Activated CD4-positive, alpha-beta T cell treated with anti-CD3 and anti-CD28 coated beads, Interleukin-2, amount 10 ng/mL, durations not matched to agents 7 days and 5 days (primary cell): ENCODE measurements around the gene OR4K2. TPM values are rescaled to one million over a fixed set of nuclear protein-coding genes. Genes with fewer than 3 reads are reported as not detected.

Experiments used
- CTCF ChIA-PET: fragments of 350-600 bp; sonication (Branson Sonifier 250); formaldehyde crosslinking; loops from one replicate; lab custom pipeline; 2021; ENCODE audit warnings: antibody characterized with exemption; lab: Charles Lee
- POLR2A ChIA-PET: fragments of 350-600 bp; sonication (Branson Sonifier 250); formaldehyde crosslinking; loops from one replicate; lab custom pipeline; 2021; ENCODE audit warnings: antibody characterized with exemption; lab: Charles Lee
- DNase-seq: peaks from one replicate; pipeline ENCODE4 v3.0.0-alpha.2; 2020
- H3K27ac Mint-ChIP-seq: one replicate; pipeline ENCODE4 v1.8.0; 2021; ENCODE audit warnings: mild to moderate bottlenecking, moderate library complexity, mixed read lengths
- H3K27me3 Mint-ChIP-seq: one replicate; pipeline ENCODE4 v1.8.0; 2021; ENCODE audit warnings: mixed read lengths
- H3K36me3 Mint-ChIP-seq: one replicate; pipeline ENCODE4 v1.8.0; 2021; ENCODE audit warnings: low read depth, mixed read lengths
- H3K4me1 Mint-ChIP-seq: one replicate; pipeline ENCODE4 v1.8.0; 2021; ENCODE audit warnings: mixed read lengths
- H3K4me3 Mint-ChIP-seq: one replicate; pipeline ENCODE4 v1.8.0; 2021; ENCODE audit warnings: mild to moderate bottlenecking, moderate library complexity, mixed read lengths
- H3K9me3 Mint-ChIP-seq: one replicate; pipeline ENCODE4 v1.8.0; 2021; ENCODE audit warnings: mixed read lengths
- total RNA-seq, 2 experiments: library from RNA; stranded (reverse); gene quantifications; one replicate each; pipeline ENCODE4 v1.2.3, GENCODE V29; 2021

Gene OR4K2
- total RNA-seq, 2 experiments from 2014 or later: not detected

DNA sequence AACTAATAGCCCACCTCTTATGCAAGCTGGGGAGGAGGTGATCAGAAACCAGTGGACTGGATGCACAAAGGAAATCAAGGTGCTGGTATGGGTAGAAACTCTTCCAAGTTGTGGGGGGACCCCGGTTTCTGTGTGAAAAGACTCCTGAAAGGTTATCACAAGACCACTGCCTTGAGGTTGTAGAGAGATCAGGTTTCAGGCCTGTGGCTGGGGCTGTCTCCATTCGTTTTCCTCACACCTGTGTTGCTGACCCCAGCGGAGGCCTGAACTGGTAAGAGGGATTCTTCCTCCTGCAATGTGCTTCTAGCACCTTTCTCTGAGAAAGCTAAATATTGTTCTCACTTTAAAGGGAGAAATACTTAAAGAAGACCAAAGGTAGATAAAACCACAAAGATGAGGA is 36.2 kb downstream of the OR4K2 start:
- Mint-ChIP-seq H3K36me3 (no peaks in the 10 kb centered on the region), H3K4me3 (no peak overlapping the region), H3K27me3 (no peaks in the 10 kb centered on the region), H3K9me3 (no peaks in the 10 kb centered on the region), H3K4me1 (no peaks in the 10 kb centered on the region), H3K27ac (no peak overlapping the region)
- ChIA-PET CTCF (interaction anchor here (1.4 kb wide), 1 partner anchor 35 kb away, joined by 3 read pairs; no protein-coding TSS in a partner anchor), POLR2A (no interaction called here)
- DNase-seq: no peak

DNA sequence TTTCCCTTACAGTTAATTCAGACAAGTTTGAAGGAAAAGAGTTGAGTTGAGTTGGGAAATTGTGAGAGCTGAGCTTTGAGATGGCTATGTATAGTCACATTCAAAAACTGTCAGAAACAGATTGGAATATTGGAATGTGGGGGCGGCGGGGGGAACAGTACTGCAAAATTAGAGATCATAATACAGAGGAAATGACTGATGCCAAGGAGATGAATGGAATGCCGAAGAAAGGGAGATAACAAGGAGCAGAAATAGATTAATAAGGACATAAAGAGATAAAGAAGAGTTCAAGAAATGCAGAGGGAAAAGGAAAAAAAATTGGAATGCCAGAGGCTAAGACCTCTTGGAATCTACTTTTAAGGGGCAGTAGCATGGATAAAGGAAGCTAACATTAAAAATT is 42.3 kb downstream of the OR4K2 start:
- H3K36me3 Mint-ChIP-seq: no peaks in the 10 kb centered on the region
- H3K4me1 Mint-ChIP-seq: no peaks in the 10 kb centered on the region
- CTCF ChIA-PET: interaction anchor here (1.7 kb wide), 1 partner anchor 10 kb away, joined by 4 read pairs; no protein-coding TSS in a partner anchor
- no peak overlapping the region for H3K27ac Mint-ChIP-seq
- H3K9me3 Mint-ChIP-seq: no peaks in the 10 kb centered on the region
- no peak for DNase-seq
- POLR2A ChIA-PET: no interaction called here
- H3K27me3 Mint-ChIP-seq: no peaks in the 10 kb centered on the region
- no peak overlapping the region for H3K4me3 Mint-ChIP-seq

DNA sequence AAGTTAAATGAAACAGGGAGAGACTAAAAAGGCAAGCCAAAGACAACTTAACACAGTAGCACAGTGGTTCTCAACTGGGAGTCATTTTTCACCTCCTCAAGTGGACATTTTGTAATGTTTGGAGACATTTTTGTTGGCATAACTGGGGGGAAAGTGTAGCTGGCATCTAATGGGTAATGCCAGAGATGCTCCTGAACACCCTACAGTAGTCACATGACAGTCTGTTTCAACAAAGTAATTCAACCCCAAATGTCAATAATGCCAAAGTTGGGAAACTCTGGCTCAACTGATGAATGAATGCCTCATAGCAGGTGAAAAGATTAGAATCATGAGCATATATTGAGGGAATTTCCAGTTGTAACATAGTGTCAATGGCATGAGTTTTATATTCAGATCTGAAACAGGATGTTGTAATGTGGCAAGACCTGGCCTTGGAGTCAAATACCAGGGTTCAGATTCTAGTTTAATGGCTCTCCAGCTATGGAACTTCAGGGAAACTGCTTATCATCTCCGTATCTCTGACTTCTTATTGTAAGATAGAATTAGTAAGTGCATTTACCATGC is 43.1 kb downstream of the OR4K2 start:
- Mint-ChIP-seq H3K27ac (no peak overlapping the region), H3K4me3 (no peak overlapping the region)
- CTCF ChIA-PET: interaction anchor here (1.7 kb wide), 1 partner anchor 9 kb away, joined by 4 read pairs; no protein-coding TSS in a partner anchor

DNA sequence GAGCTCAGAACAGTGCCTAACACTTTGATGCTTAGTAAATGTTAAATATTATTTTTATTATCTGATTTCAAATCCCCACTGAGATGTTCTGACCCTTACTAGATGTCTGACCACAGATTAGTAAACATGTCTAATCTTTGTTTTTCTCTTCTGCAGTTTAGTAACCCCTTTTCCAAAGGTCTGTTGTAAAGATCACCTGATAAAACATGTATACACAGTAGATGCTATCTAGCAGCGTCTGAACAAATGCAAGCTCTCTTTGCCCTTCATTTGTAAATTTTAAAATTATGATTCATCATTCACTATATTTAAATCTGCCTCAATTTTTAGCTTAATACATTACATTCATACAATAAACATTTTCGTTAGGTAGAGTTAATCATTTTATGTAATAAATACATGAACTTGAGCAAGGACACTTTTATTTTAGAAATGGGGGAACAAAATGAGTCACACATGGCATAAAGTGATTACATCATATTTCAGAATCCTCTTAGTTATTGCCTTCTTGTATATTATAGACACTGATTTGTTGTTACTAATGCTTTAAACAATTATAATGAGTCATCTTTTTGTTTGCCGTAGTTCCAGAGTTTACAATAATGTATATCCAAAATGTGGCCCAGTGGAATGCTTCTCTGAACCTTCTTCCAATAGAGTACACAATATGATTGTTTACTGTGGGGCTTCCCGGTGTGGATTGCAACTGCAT is 43.8 kb downstream of the OR4K2 start:
- H3K4me3 Mint-ChIP-seq: no peak overlapping the region
- no peaks in the 10 kb centered on the region for H3K9me3 Mint-ChIP-seq
- H3K36me3 Mint-ChIP-seq: no peaks in the 10 kb centered on the region
- H3K4me1 Mint-ChIP-seq: no peaks in the 10 kb centered on the region
- no peak overlapping the region for H3K27ac Mint-ChIP-seq
- DNase-seq: no peak
- no peaks in the 10 kb centered on the region for H3K27me3 Mint-ChIP-seq
- CTCF ChIA-PET: interaction anchor here (1.7 kb wide), 1 partner anchor 8 kb away, joined by 4 read pairs; no protein-coding TSS in a partner anchor
- POLR2A ChIA-PET: no interaction called here

More for the DNA sequence above, 43.1 kb downstream of the OR4K2 start:
- Mint-ChIP-seq H3K27me3 (no peaks in the 10 kb centered on the region), H3K9me3 (no peaks in the 10 kb centered on the region), H3K36me3 (no peaks in the 10 kb centered on the region), H3K4me1 (no peaks in the 10 kb centered on the region)
- no peak for DNase-seq
- POLR2A ChIA-PET: no interaction called here

DNA sequence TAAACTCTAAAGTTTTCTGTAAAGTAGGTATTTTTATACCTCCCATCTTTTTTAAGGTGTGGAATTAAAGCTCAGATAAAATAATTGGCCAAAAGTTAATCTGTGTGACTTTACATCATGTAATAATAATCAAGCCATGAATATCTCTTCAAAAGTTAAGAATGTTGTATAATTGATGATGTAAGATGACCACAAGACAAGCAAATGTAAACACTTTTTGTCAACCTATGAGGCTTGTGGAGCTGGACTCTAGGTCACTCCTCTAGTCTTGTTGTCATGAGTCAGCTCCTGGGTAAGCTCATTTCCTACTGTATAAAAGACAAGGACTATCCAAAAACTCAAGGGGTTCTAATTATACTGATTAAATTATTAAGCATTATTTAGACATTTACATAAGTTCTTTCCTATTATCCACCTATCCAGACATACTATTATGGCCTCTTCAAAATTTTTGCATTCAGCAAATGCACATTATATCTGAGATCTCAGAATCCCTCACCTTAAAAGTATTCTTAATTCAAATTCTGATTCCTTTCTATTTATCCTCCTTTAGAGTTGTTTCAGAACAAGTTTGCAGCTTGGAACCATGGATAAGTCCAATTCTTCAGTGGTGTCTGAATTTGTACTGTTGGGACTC is 45.2 kb downstream of the OR4K2 start, which contains the start of gene OR4K5:
TSS of gene OR4K5 (plus strand) at position 587 of the 637 bp plus-strand sequence. CDS start at position 587, 0 bp downstream.
- ChIA-PET CTCF (no interaction called here), POLR2A (no interaction called here)
- Mint-ChIP-seq H3K27ac (no peak within 1 kb of the TSS), H3K4me1 (no peaks in the 10 kb centered on the region), H3K27me3 (no peaks in the 10 kb centered on the region), H3K9me3 (no peaks in the 10 kb centered on the region), H3K36me3 (no peaks in the 10 kb centered on the region), H3K4me3 (no peak within 1 kb of the TSS)
- DNase-seq: no peak

DNA sequence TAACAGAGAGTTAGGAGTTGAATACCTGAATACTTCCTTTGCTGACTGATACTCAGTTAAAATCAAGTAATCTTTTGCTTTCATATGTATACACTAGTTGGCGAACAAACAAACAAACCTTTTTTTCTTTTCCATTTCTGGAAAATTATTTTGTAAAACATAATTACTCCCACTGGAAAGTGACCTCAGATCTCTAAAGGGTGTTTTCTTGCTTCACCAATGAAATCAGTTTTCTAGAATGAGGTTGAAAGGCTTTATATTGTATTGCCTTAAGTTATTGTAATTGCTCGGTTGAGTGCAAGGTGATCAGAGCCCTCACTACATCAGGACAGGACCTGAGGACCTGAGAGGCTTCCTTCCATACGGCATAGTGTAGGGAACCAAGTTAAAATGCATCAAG is 55.7 kb downstream of the OR4K2 start, which contains the start of gene OR4K1:
TSS of gene OR4K1 (plus strand) at position 301 of the 400 bp plus-strand sequence. CDS start 4,750 bp downstream, outside the sequence.
- Mint-ChIP-seq H3K27me3 (peaks cover 3% of the 10 kb centered on the region), H3K27ac (no peak within 1 kb of the TSS), H3K4me1 (no peaks in the 10 kb centered on the region), H3K9me3 (no peaks in the 10 kb centered on the region), H3K36me3 (no peaks in the 10 kb centered on the region), H3K4me3 (no peak within 1 kb of the TSS)
- no peak for DNase-seq
- POLR2A ChIA-PET: no interaction called here
- CTCF ChIA-PET: no interaction called here

Other genes with a start within 250 kb of the OR4K2 start
- not detected for gene OR11H2, start 161.3 kb upstream of the OR4K2 start, total RNA-seq
- gene OR4Q3, start 131.6 kb upstream of the OR4K2 start, total RNA-seq: not detected
- not detected for gene OR4M1, start 101.6 kb upstream of the OR4K2 start, total RNA-seq
- not detected for gene OR4N2, start 71.4 kb upstream of the OR4K2 start, total RNA-seq
- not detected for gene OR4K5, start 45.5 kb downstream of the OR4K2 start, total RNA-seq
- gene OR4K1, start 55.8 kb downstream of the OR4K2 start, total RNA-seq: not detected
- gene OR4K15, start 100.4 kb downstream of the OR4K2 start, total RNA-seq: not detected
- gene OR4Q2, start 127.0 kb downstream of the OR4K2 start, total RNA-seq: not detected
- not detected for gene OR4K14, start 144.2 kb downstream of the OR4K2 start, total RNA-seq
- gene OR4K13, start 160.9 kb downstream of the OR4K2 start, total RNA-seq: not detected
- gene OR4L1, start 184.9 kb downstream of the OR4K2 start, total RNA-seq: not detected
- not detected for gene OR4K17, start 235.6 kb downstream of the OR4K2 start, total RNA-seq